WTC11 (cell line): ENCODE measurements around the gene TFAP2B.

Source experiments
- CTCF ChIP-seq: fragments of 200-600 bp; IDR thresholded peaks from 2 replicates; pipeline ENCODE4 v1.8.0; 2022; ENCODE audit warnings: antibody characterized with exemption
- FOXP1 ChIP-seq: sonication (generic); formaldehyde crosslinking; IDR thresholded peaks from 2 replicates; pipeline ENCODE4 v1.8.0; 2022; ENCODE audit warnings: missing genetic modification reagents, mild to moderate bottlenecking, moderate library complexity, borderline replicate concordance
- MAX ChIP-seq: sonication (generic); formaldehyde crosslinking; IDR thresholded peaks from 2 replicates; pipeline ENCODE4 v1.8.0; 2022; ENCODE audit warnings: mild to moderate bottlenecking, missing genetic modification reagents
- SP1 ChIP-seq: sonication (generic); formaldehyde crosslinking; conservative IDR thresholded peaks from 2 replicates; pipeline ENCODE4 v1.8.1; 2022; ENCODE audit warnings: missing genetic modification reagents
- TEAD4 ChIP-seq: sonication (generic); formaldehyde crosslinking; IDR thresholded peaks from 2 replicates; pipeline ENCODE4 v1.8.0; 2022; ENCODE audit warnings: mild to moderate bottlenecking, missing genetic modification reagents
- ZNF317 ChIP-seq: sonication (generic); formaldehyde crosslinking; IDR thresholded peaks from 2 replicates; pipeline ENCODE4 v1.8.1; 2023; ENCODE audit warnings: low read depth, mild to moderate bottlenecking, moderate library complexity, missing genetic modification reagents, borderline replicate concordance
- ZNF423 ChIP-seq: fragments of 250-450 bp; sonication (Bioruptor Pico); IDR thresholded peaks from 2 replicates; pipeline ENCODE4 v2.1.2; 2022; ENCODE audit warnings: mild to moderate bottlenecking, moderate library complexity

- no peak for TF ChIP-seq CTCF
- no peak for TF ChIP-seq SP1
- no peak for TF ChIP-seq ZNF423 (CRISPR knock-in tag)
- no peak for TF ChIP-seq ZNF317
- no peak for TF ChIP-seq TEAD4 (CRISPR knock-in tag)
- TF ChIP-seq MAX, result no peak
- no peak for TF ChIP-seq FOXP1 (CRISPR knock-in tag)
These were observed 29.4 kb downstream of the TFAP2B start for GRCh38 chr6:50847890-50848594.
